Measurements from ENCODE around the gene BRD7.

- TF ChIP-seq EZH2 (IDR thresholded peaks at IDR 0.05; ENCODE audit: borderline replicate concordance, insufficient read depth, low read depth, low read length, poor library complexity, severe bottlenecking) (no peak), CTCF (IDR thresholded peaks at IDR 0.05) (no peak)
Observed at GRCh38 chr16:50386139-50386538, 17.4 kb upstream of the BRD7 start.
